ENCODE measurements around the gene ZNF143. TPM values are rescaled to one million over a fixed set of nuclear protein-coding genes. Genes with fewer than 3 reads are reported as not detected.
"Not testable (repeated sequence)": the region's sequence is repeated elsewhere in the genome, so short reads cannot be mapped to it uniquely, and the experiment has no call there.

Gene ZNF143
- total RNA-seq, 4 donors from 2014 or later = 20.7 to 45.6 (median 28.4) TPM

GRCh38 chr11:9498457-9499078 is 37.8 kb downstream of the ZNF143 start:
- DNase-seq (ENCODE audit: low spot score) (no peak), ATAC-seq (ENCODE audit: low FRiP score) (no peak)

GRCh38 chr11:9506489-9507276 is 45.9 kb downstream of the ZNF143 start:
- TF ChIP-seq CTCF (IDR thresholded peaks at IDR 0.05) = peak in 2 of 3 donors; percentile 27 to 50
- ATAC-seq (ENCODE audit: low FRiP score) (peak; percentile 48), DNase-seq (ENCODE audit: low spot score) (peak; percentile 82)

More at GRCh38 chr11:9498457-9499078, 37.8 kb downstream of the ZNF143 start:
- TF ChIP-seq CTCF (IDR thresholded peaks at IDR 0.05) = no peak

GRCh38 chr11:9507277-9507580 is 46.4 kb downstream of the ZNF143 start:
- DNase-seq (ENCODE audit: low spot score) = no peak
- no peak for ATAC-seq (ENCODE audit: low FRiP score)
- TF ChIP-seq CTCF (IDR thresholded peaks at IDR 0.05) = no peak

- ATAC-seq (ENCODE audit: low FRiP score) (no peak), DNase-seq (ENCODE audit: low spot score) (no peak)
- no peak for TF ChIP-seq CTCF (IDR thresholded peaks at IDR 0.05)
These were observed 48.2 kb downstream of the ZNF143 start for GRCh38 chr11:9509041-9509440.

GRCh38 chr11:9512370-9513019 is 51.7 kb downstream of the ZNF143 start:
- no peak for ATAC-seq (ENCODE audit: low FRiP score)
- TF ChIP-seq CTCF (IDR thresholded peaks at IDR 0.05) = no peak

GRCh38 chr11:9514576-9514975 is 53.8 kb downstream of the ZNF143 start:
- not testable (repeated sequence) for ATAC-seq (ENCODE audit: low FRiP score); DNase-seq (ENCODE audit: low spot score)

More at GRCh38 chr11:9512370-9513019, 51.7 kb downstream of the ZNF143 start:
- no peak for DNase-seq (ENCODE audit: low spot score)

GRCh38 chr11:9516113-9516512 is 55.3 kb downstream of the ZNF143 start:
- no peak for TF ChIP-seq CTCF (IDR thresholded peaks at IDR 0.05)
- DNase-seq (ENCODE audit: low spot score) = no peak
- no peak for ATAC-seq (ENCODE audit: low FRiP score)

All from omental fat pad (tissue), 4 donors.